Hepatocyte (in vitro differentiated cells): Measurements from ENCODE around the gene EGR1.

Experiments used
- EZH2 ChIP-seq: fragments of 200-600 bp; sonication (generic); IDR thresholded peaks from 2 replicates; pipeline ENCODE4 v1.6.1; 2016; ENCODE audit warnings: antibody characterized with exemption, mild to moderate bottlenecking, borderline replicate concordance
- EZH2phosphoT487 ChIP-seq: fragments of 200-600 bp; sonication (generic); IDR thresholded peaks from one replicate; pipeline ENCODE4 v1.6.1; 2018; ENCODE audit warnings: antibody characterized with exemption, mild to moderate bottlenecking, low read depth, moderate library complexity; ENCODE audit not compliant: unreplicated experiment, severe bottlenecking
- TF ChIP-seq, protein P1 (sequence below): fragments of 200-600 bp; sonication (generic); IDR thresholded peaks from 2 replicates; pipeline ENCODE4 v1.5.1; 2016; ENCODE audit warnings: antibody characterized with exemption, mild to moderate bottlenecking; ENCODE audit not compliant: poor library complexity

GRCh38 chr5:138464388-138465260 is 655 bp upstream of the EGR1 start:
- TF ChIP-seq, protein P1, sequence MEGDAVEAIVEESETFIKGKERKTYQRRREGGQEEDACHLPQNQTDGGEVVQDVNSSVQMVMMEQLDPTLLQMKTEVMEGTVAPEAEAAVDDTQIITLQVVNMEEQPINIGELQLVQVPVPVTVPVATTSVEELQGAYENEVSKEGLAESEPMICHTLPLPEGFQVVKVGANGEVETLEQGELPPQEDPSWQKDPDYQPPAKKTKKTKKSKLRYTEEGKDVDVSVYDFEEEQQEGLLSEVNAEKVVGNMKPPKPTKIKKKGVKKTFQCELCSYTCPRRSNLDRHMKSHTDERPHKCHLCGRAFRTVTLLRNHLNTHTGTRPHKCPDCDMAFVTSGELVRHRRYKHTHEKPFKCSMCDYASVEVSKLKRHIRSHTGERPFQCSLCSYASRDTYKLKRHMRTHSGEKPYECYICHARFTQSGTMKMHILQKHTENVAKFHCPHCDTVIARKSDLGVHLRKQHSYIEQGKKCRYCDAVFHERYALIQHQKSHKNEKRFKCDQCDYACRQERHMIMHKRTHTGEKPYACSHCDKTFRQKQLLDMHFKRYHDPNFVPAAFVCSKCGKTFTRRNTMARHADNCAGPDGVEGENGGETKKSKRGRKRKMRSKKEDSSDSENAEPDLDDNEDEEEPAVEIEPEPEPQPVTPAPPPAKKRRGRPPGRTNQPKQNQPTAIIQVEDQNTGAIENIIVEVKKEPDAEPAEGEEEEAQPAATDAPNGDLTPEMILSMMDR: no peak
- TF ChIP-seq EZH2phosphoT487 (no peak), EZH2 (no peak)
